Raji (cell line): ENCODE measurements around the gene C1orf35.

Experiments used
- POLR2A ChIP-seq: IDR thresholded peaks from 2 replicates; pipeline ENCODE4 v1.6.1; 2011; ENCODE audit warnings: low read depth, low read length, control low read depth; ENCODE audit not compliant: insufficient read depth

Gene C1orf35

DNA sequence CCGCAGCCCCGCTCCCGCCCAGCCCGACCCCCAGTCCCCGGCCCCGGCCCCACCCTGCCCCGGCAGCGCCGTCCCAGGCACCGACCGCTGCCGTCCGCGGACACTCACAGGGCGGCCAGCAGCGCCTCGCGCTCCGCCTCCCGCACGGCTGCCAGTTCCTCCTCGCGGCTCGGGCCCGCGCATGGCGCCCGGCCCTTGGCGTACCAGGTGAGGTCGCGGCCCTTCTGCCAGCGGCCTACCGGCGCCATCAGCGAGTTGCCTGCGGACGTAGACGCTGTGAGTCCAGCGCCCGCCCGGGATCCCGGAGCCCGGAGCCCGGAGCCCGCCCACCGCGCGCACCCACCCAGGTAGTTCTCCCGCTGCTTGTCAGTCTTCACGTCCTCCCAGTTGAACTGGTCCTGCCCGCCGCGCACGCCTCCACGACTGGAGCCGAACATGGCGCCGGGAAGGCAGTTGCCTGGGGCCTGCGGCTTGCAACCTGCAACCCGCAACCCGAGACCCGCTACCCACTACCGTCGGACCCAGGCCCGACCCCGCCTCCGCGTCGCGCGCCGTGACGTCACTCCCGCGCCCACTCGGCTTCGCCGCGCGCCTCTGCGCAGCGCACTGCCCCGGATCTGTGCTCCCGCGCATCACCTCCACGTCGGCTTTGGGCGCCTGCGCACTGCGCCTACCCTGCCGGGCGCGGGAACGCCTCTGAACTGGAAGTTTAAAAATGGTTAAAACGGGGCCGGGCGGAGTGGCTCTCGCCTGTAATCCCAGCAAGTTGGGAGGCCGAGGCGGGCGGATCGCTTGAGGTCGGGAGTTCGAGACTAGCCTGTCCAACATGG lies at the start of gene C1orf35:
Gene C1orf35, minus strand, starts transcription at position 535 of the 830 bp plus-strand sequence. Its CDS starts 98 bp downstream, at position 437.
- peak; percentile 84 for TF ChIP-seq POLR2A

DNA sequence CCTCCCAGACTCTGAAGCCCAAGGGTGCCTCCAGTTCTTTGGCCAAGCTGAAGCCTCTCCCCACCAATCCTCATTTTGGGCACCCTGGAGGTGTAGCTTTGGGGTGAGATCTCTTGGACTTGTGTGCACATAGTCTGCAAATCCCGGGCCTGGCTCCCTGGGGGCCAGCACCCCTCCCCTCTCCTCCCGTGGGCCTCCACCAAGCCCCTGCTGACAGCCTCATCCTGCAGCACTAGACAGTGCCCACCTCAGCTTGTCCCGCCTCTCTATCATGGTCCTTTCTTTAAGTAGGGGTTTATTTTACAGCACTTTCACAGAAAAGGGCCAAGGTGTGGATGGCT lies 49.8 kb upstream of the C1orf35 start:
- TF ChIP-seq POLR2A: no peak

DNA sequence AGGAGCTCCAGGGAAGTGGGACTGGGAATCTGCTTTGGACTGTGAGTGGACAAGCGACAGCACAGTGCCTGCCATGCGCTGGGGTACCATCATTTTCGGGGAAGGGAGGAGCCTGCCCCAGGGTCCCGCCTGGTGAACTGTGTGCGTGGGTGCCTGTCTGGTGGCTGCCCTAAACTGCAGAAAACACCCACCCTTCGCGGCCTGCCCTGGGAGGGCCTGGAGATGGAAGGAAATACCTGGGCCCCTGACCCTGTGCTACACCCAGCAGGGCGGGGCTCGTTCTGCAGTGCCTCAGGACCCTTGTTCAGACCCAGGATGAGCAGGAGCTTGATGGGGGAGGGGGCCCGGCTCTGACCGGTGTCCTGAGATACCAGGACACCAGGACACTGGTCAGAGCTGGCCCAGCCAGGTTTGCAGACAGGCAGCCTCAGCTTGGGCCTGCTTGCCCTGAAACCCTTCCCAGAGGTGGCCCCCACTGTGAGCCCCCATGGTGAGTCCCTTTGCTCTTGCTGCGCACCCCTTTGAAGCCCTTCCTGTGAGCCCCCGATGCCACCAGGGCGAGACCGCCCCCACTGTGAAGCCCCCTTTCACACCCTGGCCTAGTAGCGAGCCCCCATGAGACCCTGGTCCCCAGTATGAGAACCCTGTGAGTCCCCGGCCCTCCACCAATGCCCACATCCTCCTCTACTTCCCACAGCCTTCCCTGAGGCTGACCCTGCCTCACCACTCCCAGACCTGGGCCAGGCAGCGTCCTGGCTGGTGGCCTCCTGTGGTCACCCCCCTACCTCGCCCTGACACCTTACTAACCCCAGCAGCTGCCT lies 49.2 kb upstream of the C1orf35 start:
- no peak for TF ChIP-seq POLR2A

DNA sequence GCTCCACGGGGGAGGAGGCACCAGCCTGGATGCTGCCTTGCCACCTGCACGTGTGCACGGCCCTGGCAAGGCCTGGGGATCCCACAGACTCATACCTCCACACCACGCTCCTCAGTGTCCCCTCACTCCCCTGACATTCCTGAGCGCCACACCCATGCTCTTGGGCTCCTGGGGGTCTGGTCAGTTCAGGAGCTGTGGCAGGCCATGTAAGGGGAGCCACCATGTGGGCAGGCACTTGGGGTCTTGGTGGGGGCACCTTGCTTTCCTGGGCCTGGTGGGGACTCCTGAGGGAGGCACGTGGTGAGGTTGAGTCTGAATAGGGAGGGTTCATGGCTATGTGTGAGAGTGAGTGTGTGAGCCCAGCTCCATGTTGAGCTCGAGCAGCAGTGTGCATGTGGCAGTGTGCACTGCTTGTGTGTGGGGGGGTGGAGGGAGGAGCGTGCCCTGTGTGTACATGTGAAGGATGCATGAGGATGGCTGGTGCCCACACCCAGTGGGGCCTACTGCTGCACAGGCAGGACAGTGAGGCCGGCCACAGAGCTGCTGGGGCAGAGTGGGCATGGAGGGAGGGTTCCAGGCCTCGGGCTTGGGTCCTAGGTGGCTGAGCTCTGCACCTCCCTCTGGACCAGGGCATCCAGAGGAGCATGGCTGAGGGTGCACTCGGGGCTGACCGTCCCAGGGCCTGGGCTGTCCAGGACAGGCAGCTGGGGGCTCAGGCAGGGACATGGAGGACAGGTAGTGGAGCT lies 48.2 kb upstream of the C1orf35 start:
- TF ChIP-seq POLR2A: no peak

DNA sequence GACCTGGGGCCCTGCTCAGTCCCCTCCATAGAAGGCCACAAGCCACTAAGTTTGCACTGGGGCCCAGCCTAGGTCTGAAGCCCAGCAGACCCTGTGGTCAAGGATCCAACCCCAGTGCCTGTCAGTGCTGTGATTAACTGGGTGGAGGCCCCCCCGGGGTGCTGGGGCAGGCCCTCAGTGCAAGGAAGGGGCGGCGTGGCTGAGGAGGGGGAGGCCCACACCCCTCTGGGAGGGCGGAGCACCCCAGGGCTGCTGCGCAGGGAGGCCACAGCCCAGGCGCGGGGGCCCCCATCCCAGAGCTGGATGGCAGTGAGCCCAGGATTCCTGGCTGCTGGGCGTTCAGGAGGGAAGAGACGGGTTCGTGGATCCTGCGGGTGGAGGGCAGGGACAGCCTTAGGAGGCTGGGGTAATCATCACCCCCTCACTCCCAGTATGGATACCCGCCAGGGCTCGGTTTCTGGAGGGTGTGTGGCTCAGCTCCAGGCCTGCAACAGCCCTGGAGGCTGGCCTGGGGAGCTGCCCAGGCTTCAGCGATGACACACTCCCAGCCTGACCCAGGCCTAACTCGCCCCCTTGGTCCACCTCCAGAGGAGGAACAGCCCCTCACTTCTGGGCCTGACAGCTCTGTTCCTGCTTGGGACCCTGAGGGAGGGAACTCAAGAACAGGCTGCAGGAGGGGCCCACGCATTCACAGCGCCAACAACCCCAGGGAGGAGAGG lies 47.5 kb upstream of the C1orf35 start:
- TF ChIP-seq POLR2A: no peak

DNA sequence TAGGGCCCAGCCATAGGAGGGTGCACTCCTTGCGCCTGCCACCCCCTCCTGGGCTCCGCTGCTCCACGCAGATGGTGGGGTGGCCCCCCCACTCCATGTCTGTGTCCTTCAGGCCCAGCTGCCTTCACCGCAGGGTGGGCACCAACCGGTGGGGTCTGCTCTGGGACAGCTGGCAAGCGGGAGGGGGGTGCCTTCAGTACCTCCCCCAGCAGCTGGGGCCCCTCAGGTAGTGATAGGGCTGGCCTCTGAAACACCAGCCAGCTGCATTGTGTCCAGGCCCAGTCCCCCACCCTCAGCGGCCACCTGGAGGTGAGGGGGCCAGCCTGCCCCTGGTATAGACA lies 47.0 kb upstream of the C1orf35 start:
- TF ChIP-seq POLR2A: no peak

DNA sequence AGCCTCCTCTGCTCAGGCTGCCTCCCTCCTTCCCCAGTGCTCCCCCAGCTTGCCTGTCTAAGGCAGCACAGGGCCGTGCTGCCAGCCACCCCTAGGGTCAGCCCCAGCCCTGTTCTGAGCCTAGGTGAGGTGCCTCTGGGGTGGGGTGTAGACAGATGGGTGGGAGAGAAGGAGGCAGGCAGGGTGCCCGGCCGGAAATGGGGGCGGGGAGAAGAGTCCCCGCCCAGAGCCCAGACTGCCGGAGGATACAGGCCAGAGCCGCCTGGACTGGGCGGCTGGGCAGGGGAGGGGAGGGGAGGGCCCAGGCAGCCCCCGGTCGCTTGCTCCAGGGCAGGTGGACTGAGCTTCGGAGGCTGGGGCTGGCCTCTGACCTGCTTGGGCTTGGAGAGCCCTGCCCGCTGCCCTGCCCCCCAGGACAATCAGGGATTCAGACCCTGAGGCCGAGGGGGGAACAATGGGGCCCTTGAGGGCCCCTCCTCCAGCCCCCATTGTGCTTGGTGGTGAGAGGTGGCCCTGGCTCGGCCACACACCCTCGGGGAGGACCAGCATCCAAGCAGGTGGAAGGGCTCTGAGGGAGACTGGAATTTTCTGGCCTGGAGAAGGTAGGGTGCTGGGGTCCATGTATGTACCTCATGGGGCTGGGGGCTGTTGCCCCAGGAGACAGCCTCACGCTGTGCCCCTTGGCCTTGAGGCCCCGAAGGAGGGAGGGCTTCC lies 46.4 kb upstream of the C1orf35 start, which contains the start of gene GJC2:
Gene GJC2, plus strand, starts transcription at position 525 of the 714 bp plus-strand sequence. CDS start 7,829 bp downstream, outside the sequence.
- TF ChIP-seq POLR2A: no peak

DNA sequence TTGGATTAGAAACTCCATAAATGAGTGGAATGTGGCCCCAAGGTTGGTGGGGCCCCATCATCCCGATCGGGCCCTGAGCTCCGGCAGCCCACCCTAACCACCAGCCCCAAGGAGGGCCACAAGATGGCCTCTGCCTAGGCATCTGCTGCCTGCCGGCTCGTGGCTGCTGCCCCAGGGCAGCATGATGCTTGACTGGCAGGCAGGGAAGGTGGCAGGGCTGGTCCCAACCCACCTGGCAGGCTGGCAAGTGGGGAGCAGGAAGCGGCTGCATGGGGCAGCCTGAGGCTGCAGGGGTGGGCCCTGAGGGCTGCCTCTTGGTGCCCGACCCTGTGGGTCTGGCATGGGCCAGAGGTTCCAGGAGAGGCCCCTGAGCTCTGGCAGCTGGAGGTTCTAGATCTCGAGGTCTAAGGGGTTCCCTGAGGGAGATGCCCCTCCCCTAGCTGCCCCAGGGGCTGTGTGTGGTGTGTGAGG lies 45.8 kb upstream of the C1orf35 start:
- TF ChIP-seq POLR2A: no peak

DNA sequence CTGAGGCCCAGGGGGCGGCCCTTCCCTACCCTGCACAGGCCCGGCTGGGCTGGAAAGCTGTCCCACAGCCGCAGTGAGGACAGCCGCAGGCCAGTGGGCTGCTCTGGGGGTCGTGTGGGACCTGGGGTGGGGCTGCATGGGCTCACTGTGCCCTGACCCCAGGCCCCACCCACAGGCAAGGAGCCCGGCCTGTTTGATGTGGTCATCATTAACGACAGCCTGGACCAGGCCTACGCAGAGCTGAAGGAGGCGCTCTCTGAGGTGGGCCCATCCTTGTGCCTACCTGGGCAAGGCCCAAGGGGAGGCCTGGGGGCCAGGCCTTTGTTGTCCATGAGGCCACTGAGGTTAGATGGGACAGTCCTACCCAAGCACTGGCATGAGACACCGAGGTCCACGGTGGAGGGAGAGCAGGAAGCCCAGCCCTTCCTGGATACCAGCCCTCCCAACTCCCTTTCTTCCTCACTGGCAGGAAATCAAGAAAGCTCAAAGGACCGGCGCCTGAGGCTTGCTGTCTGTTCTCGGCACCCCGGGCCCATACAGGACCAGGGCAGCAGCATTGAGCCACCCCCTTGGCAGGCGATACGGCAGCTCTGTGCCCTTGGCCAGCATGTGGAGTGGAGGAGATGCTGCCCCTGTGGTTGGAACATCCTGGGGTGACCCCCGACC lies 45.2 kb upstream of the C1orf35 start:
- TF ChIP-seq POLR2A: no peak

DNA sequence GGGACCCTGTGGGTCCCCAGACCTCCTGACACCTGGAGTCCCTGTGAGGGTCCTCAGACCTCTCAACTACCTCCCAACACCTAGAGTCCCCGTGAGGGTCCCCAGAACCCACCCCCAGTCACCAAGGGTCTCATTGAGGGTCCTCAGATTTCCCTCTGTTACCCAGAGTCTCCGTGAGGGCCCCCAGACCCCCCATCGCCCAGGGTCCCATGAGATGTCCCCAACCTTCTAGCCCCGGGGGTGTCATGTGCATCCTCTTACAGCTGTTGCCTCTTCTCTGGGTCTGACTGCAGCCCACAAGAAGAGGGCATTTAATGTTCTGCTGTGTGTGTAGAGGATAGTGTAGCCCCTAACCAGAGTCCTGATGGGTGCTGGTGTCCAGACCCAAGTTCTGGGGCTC lies 44.6 kb upstream of the C1orf35 start:
- no peak for TF ChIP-seq POLR2A

DNA sequence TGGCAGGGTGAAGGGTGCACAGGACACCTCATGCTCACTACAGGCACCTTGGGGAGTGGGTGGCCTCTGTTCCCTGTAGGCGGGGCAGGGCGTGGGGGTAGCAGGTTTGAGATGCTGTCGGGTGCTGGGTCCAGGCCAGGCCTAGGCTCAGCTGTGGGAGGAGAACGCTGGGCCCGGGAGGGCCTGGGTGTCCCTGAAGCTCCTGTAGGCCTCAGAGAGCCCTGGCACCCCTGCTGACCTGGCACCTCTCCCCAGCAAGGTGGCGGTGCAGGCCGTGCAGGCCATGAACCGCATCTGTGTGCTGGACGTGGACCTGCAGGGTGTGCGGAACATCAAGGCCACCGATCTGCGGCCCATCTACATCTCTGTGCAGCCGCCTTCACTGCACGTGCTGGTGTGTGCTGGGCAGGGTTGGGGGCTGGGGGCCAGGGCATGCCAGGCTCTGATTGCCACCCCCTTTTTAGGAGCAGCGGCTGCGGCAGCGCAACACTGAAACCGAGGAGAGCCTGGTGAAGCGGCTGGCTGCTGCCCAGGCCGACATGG lies 44.1 kb upstream of the C1orf35 start:
- no peak for TF ChIP-seq POLR2A

DNA sequence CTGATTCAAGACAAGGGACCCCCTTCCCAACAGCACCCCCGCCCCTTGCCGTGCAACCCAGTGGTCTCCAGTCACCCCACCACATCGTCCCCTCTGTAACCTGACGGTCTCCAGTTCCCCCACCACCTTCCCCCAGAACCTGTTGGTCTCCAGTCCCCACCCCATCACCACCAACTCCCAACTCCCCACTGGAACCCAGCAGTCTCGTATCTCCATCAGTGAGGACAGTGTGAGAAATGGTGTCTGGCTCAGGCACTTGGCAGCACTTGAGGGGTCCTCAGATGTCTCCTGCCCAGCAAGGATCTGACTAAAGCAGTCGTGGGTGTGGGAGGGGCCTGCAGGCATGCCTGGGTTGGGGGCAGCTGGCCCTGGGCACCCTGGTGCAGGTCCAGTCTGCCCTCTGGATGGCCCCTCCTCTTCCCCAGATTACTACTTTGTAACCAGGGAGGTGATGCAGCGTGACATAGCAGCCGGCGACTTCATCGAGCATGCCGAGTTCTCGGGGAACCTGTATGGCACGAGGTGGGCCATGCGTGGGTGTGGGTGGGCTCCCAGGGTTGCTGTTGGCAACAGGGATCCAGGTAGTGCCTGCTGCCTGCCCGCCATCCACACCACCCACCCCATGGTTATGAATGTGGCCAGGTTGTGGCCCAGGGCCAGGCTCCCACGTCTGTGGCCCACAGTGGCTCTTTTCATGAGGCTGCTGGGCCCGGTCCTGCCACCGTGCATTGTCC lies 43.5 kb upstream of the C1orf35 start:
- no peak for TF ChIP-seq POLR2A
